HTR-8/SVneo (cell line): ENCODE measurements around the gene CCDC188.
"Not testable (repeated sequence)": the region's sequence is repeated elsewhere in the genome, so short reads cannot be mapped to it uniquely, and the experiment has no call there.

Source experiments
- DNase-seq: peaks from one replicate; pipeline ENCODE4 v3.0.0; 2011; ENCODE audit warnings: low spot score, mixed read lengths; ENCODE audit not compliant: insufficient read length
- FAIRE-seq: peaks from 2 replicates; lab custom pipeline; 2011; peaks lifted over from hg19 to GRCh38; lab: Jason Lieb, UNC

Gene CCDC188

DNA sequence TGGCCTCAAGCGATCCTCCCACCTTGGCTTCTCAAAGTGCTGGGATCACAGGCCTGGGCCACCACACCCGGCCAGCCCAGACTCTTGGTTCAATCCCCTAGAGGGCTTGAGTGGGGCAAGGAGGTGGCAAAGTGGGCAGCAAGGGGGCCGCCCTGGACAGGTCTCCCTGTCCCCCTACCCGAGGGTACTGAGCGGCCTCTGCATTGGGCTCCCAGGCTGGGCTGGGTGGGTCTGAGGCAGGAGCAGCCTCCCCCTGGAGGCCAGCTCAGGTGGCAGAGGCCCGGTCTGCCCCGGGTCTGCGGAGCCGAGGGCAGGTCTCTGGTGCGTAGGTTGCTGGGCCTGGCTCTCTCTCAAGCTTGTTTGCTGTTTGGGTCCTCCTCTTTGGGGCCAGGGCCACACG lies 22.4 kb upstream of the CCDC188 start:
- no peak for DNase-seq
- no peak for FAIRE-seq

DNA sequence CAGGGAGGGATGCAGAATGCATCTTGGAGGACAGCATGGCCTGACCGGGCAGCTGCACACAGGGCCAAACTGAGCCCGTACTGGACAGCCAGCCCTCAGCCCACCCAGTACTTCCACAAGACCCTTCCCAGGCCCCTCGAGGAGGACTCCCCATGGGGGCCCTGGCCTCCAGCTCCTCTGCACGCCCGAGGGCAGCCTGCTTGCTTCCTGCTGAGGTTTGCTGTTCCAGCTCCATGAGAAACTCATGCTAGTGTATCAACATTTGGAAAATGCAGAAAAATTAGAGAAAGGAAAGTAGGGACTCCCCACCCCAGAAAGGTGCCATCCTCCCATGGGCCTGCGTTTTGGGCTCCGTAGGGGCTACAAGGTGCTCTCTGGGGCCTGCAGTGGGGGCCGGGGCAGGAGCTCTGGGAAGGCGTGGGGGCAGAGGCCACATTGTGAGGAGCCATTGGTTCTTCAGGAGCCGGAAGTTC lies 21.3 kb upstream of the CCDC188 start:
- FAIRE-seq (no peak), DNase-seq (no peak)

DNA sequence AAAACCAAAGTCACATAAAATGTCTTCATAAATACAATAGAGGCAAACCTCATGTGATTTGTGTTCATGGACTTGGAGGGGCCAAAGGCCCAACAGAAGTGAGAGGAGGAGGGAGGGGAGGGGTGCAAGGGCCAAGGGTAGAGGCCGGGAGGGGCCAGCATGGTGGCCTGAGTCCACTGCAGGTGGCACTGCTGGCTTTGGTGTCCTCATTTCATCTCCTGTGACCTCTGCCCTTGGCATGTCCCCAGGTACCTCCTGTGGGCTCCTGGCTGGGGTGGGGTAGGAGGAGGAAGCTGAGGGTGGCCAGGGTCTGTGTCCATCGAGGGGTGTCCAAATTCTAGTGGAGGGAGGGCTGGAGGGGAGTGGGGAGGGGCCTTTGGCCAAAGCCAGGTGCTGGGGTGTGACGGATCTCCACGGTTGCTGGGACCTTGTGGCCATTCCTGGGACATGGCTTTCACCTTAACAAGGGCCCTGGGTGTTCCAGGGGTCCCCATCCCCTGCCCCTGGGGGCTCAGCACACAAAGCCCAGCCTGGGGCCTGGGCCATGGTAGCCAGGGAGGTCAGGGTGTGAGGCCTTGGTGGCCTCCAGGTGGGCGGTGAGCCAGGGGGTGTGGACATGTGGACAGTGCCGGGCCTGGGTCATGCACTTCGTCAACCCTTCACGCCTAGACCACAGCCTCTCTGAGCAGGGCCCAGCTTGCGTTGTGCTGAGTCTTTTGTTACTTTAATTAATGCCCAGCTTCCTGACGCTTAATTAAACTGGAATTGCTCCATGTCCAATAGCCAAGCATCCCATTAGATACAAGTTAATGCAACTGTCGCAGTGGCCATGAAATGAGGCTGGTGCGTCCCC lies 20.7 kb upstream of the CCDC188 start:
- DNase-seq: no peak

DNA sequence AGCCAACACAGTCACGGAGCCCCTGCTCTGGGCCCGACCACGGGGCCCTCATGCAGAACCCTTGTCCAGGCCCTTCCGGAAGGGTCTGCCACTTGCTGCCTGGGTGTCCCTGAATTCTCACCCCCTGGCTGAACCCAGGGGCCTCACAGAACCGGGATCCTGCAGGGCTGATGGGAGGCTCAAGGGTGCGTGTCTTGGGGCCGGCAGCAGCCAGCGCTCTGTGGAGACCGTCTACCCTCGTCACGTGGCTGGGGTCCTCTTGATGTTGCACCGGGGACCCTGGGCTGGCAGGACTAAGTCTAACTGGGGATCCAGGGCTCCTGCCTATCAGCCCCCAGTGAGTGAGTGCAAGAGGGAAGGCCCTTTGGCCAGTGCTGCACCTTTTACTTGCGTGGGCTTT lies 19.3 kb upstream of the CCDC188 start:
- DNase-seq: no peak
- no peak for FAIRE-seq

More for the DNA sequence above, 20.7 kb upstream of the CCDC188 start:
- FAIRE-seq: no peak

DNA sequence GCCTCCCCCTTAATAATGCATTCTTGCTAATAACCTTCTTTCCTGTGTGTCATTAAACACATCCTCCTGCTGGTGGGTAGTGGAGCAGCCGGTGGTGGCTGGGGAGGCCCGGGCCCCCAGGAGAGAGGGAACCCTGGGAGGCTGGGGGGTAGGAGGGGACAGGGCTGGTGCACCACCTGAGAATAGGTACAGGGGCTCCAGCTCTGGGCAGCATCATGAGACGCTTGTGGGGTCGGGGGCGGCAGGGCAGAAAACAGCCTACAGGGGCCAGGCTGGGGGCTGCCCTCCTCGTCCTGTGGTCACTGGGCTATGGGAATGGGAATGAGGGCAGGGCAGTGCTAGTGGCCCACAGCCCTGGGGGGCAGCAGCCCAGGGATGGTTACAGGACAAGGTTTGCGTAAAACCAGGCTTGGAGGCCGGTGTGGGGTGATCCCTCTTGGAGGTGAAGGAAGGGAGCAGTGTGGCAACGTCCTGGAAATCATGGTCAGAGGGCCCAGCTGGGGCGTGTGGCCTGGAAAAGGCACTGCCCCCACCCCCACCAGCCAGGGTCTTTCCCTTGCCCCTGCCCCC lies 18.5 kb upstream of the CCDC188 start:
- DNase-seq (no peak), FAIRE-seq (no peak)

DNA sequence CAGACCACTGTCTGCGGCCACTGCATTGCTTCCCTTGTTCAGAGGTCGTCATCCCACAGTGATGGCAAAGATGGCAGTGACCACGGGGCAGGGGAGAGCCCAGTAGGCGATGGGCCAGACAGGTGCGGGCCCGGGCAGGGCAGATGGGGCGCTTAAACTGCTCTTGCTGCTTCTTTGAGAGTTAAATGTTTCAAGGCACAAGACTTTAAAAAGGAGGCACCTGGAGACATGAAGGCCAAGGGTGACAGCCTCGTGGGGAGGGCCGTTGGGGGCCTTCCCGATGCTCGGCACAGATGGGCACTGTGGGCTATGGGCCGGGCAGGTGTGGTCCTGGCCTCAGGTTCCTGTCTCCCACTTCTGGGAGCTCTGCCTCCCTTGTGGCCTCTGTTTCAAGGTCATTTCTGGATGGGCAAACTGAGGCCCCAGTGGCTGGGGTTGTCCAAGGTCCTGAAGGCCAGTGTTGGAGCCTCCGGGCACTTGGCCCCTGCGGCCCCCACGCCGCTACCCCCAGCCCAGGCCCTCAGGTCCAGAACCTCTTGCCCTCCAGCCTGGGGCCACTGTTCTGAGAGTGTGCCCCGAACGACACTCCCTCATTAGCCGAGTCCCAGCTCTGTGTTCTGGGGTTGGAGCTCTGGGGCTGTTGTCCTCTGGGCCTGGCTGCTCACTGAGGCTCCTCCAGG lies 16.9 kb upstream of the CCDC188 start:
- FAIRE-seq (no peak), DNase-seq (no peak)

DNA sequence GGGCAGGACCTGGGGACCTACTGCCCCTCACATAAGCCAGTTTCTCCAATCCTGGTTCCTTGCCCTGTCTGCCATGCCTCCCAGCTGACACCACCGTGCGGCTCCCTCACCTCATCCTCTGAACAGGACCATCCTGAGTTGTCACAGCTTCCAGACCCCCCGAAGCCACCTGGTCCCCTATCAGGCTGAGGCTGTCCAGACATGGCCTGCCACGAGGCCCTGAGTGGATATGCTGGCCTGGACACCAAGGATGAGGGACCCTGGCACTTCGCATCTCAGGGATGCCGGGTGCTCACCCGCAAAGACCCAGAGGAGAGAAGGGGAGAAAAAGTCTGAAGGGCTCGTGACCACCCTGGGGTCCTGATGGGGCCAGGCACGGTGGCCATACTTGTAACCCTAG lies 15.8 kb upstream of the CCDC188 start:
- no peak for FAIRE-seq
- no peak for DNase-seq

DNA sequence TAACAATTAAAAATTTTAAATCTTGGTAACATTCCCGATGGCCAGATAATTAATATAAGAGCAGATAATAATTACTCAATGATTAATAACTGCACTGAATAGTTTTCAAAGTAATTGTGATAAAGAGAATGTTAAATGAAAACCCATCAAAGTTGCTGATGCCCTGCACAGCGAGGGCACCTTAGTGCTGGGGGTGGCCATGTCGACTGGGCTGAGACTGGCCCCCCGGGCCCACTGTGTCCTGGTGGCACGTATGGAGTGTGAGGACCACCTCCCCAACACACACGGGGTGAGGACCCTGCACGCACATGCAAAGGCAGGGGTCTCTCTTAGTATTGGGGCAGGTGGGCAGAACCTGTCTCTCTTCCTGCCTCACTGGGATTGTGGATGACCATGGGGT lies 15.1 kb upstream of the CCDC188 start:
- DNase-seq: no peak

DNA sequence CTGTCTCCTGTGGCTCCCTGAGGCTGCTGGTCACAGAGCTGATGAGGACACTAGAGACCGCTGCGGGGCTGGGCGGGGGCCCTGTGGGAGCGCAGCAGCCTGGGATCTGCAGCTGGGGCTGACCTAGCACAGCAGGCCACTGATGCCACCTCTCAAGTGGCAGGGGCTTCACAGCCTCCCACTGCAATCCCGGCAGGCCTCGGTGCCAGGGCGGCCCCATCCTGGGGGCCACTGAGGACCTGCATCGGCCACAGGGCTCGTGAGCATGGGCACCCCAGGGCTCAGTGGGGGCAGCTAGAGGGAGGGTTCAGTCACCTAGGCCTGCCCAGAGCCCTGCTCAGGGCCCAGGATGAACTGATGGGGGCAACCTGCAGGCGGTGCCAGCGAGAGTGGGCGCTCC lies 14.6 kb upstream of the CCDC188 start:
- DNase-seq (no peak), FAIRE-seq (no peak)

More for the DNA sequence above, 15.1 kb upstream of the CCDC188 start:
- no peak for FAIRE-seq

DNA sequence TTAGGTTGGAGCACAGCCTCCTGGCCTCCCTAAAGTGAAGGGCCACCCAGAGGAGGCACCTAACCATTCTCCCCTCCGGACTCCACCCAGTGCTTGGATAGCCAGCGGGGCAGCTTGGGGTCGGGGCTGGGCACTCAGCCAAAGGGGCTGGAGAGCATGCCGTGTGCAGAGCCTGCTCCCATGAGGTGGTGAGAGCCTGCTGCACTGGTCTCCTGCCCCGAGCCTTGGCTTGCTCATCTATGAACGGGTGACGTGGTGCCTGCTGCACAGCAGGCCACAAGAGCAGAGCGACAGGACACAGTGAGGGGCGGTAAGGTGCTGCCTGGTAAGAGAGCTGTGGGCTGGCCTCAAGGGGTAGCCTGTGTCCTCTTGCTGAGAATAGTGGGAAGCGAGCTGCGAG lies 14.0 kb upstream of the CCDC188 start:
- no peak for DNase-seq
- FAIRE-seq: no peak

DNA sequence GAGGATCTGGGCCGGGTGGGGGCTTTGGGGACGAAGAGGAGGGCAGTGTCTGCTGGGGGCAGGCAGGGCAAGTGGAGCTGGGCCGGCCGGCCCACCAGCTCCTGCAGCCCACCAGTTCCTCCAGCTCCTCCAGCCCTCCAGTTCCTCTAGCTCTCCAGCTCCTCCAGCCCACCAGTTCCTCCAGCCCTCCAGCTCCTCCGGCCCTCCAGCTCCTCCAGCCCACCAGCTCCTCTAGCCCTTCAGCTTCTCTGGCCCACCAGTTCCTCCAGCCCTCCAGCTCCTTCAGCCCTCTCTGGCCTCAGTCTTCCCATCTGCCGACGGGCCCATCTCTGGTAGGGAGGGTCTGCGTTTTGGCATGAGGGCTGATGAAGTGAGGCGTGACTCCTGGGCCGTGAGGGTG lies 9.2 kb upstream of the CCDC188 start:
- FAIRE-seq: no peak
- no peak for DNase-seq

DNA sequence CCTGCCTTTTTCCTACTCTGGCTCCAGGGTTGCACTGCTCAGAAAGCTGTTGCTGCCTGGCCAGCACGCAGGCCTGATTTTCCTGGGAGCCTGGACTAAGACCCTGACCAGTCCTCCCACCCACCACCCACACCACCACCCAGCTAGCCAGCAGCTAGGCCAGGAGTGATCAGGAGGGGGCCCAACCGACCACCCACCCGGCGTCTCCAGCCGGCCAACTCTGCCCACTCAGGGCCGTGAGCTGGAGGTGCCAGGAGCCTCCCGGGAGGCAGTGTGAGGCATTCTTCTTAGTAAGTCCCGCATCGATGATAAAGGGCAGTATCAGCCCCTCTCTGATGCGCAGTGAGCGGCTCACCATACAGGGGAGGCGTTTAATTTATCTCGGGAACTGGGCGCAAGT lies 8.7 kb upstream of the CCDC188 start:
- DNase-seq, FAIRE-seq: not testable (repeated sequence)

DNA sequence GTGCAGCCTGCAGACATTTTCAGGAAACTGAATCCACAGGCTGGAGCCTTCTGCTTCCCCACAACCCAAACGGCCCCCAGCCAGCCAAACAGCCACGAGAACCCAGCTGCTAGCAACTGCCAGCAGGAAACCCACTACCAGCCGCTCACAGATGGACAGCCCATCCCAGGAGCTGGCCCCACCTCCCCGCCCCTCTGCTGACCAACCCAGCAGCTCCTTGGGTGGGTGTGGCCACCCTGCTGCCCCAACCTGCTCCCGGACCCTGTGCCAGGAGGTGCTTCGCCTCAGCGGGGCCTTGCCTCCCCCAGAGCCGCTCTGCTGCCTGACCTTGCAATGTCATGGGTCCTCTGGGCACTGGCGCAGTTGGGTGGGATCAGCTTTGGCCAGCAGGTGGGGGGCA lies 8.2 kb upstream of the CCDC188 start:
- DNase-seq: no peak
- FAIRE-seq: no peak

DNA sequence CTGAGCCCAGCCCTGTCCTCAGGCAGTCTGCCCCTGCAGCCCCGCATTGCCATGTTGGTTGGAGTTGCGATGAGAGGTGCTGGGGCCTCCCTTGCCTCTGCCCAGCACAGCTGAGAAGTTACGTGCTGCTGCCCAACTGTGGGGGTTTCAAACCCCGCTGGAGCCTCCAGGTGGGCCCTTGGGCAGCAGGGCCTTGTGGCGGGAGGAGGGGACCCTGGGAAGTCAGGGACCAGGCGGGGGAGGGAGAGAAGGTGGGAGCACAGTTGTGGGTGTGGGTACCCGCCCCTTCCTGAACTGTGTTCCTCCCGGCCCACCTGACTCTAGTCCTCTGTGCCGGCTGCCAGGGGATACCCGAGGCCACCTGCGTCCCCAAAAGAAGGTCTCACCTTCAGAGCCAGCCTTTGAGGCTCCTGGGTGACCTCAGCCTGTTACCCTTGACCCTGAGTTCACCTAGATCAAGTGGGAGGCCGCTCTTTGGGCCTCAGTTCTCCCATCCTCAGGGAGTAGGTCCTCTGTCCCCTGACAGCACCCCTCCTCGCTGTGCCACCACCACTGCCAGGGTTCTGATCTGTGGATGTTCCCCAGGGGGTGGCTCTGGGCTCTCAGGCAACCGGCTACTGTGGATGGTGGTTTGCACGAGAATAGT lies 7.7 kb upstream of the CCDC188 start:
- FAIRE-seq (no peak), DNase-seq (no peak)

DNA sequence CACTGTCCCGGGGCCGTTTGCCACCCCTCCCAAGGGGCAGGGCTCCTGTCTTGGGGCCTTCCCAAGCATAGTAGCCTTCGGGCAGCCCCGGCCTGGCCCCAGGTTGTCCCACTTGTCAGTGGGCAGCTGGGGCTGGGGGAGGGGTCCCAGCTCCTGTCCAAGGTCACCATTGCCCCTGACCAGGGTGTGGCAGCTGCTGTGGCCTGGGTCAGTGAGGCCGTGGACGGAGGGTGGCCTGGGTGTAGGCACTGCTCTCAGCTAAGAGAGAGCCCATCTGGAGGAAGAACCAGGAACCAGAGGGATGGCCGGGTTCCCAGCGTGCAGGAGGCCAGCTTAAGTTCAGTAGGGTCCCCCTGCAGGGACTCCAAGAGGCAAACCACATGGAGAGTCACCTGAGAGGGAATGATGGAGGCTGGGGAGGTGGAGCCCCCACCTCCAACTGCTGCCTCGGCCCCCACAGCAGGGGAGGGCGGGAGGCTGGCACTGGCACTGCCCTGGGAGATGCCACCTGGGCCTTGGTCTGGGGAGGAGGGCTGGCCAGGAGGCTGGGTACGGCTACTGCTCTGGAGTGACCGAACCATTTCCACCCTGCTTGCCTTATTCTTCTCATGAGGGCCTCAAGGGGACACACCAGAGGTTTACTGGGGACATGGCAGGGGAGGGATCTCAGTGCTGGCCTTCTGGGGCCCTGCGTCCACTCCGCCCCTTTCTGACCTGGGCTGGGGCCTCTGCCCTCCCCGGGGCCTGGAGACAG lies 6.8 kb upstream of the CCDC188 start:
- DNase-seq: no peak
- FAIRE-seq: peak; percentile 42

DNA sequence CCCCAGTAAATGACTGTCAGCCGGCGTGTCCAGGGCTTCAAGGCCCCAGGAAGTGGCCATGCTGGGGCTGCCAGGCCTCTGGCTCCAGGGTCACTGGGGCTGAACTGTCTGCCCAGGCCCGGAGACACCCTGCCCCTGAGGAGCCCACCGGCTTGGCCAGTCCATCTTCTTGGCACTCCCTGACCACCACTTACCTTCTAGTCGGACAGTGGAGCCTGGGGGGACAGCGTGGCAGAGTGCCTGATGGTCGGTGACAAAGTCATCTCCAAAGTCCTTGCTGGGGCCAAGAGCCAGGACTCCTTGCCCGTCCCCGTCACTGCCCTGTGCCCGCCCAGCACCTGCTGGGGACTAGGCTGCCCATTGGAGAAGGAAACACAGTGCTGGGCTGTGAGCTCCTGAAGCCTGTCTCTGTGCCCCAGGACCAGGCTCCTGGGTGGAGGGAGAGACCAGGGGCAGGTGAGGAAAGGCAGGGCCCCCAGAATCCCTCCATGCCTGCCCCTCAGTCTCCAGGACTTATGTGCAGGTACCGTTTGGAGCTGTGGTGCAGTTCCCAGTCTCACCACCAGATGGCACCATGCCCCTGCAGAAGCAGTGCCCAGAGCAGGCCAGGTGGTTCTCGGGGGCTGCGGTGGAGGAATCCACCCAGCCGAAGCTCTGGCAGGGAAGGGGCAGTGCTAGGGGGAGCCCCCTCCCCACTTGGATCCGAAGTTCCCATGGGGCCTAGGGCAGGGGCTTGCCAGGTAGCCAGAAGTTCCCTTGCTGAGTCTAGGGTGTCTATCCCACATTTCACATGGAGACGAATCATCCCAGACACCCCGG lies 6.0 kb upstream of the CCDC188 start:
- DNase-seq (peak; percentile 82), FAIRE-seq (no peak)

DNA sequence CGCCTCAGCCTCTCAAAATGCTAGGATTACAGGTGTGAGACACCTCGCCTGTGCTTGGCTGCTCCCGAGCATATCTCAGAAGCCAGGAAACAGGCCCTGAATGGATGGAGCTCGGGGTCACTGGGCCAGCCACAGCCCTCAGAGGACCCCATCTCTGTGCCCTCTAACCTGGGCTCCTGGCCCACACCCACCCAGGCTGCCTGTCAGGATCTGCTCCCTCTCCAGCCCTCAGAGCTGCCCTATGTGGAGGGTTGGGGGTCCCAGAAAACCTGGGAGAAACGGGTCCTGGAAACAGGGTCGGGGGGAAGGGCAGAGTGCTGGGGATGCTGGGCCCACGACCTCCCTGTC lies 5.2 kb upstream of the CCDC188 start:
- no peak for FAIRE-seq

DNA sequence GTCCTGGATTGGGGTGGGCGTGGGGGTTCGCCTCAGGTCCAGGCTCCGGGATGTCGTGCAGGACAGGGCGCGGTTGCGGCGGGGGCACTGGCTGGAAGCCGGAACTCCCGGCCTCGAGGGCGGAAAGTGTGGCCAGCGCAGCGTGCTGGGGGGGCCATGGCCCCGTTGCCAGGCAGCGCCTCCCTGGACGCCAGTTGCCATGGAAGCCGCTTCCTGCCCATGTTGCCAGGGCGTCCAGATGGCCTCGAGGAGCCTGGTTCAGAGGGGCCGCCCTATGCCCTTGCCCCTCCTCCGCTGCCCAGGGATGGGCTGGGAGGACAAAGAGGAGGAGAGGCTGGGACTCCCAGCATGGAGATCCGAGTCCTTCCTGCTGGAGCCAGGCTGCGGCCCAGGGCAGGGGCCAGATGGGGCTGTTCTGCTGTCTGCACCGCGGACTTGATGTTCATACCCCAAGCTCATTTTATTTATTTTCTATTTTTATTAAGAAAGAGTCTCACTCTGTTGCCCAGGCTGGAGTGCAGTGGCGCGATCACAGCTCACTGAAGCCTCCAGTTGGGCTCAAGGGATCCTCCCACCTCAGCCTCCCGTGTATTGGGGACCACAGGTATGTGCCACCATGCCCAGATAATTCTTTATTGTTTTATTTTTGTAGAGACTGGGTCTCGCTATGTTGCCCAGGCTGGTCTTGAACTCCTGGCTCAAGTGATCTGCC lies 4.6 kb upstream of the CCDC188 start:
- no peak for DNase-seq
- FAIRE-seq: no peak

More for the DNA sequence above, 5.2 kb upstream of the CCDC188 start:
- no peak for DNase-seq
